Mesenchymal stem cell (in vitro differentiated cells and primary cell): Measurements from ENCODE around the gene SMIM38.
A peak's percentile ranks its signal among the peaks of the same experiment; 100 is the strongest.
"Not testable (repeated sequence)": the region's sequence is repeated elsewhere in the genome, so short reads cannot be mapped to it uniquely, and the experiment has no call there.

Source experiments
- DNase-seq: peaks from one replicate; pipeline ENCODE4 v3.0.0-alpha.2; 2013
- H2AFZ ChIP-seq: one replicate; pipeline ENCODE4 v1.6.1; 2013; ENCODE audit warnings: low read depth, mild to moderate bottlenecking, control low read depth, inconsistent platforms, low read length, moderate library complexity
- H2AK5ac ChIP-seq: 2 replicates; pipeline ENCODE4 v1.6.1; 2013; ENCODE audit warnings: low read length, moderate library complexity, mild to moderate bottlenecking, inconsistent platforms; ENCODE audit not compliant: severe bottlenecking
- H2BK120ac ChIP-seq: one replicate; pipeline ENCODE4 v1.6.1; 2013; ENCODE audit warnings: low read depth, mild to moderate bottlenecking, inconsistent platforms, low read length, moderate library complexity
- H2BK12ac ChIP-seq, 2 experiments: one replicate each; pipeline ENCODE4 v1.6.1; 2013; ENCODE audit warnings: inconsistent platforms in 2 of 2, low read length in 2 of 2, mild to moderate bottlenecking in 2 of 2, moderate library complexity in 2 of 2, control low read depth in 1 of 2
- H2BK15ac ChIP-seq: one replicate; pipeline ENCODE4 v1.6.1; 2013; ENCODE audit warnings: mild to moderate bottlenecking, low read depth, inconsistent platforms; ENCODE audit not compliant: poor library complexity, severe bottlenecking
- H2BK5ac ChIP-seq: 2 replicates; pipeline ENCODE4 v1.6.1; 2013; ENCODE audit warnings: low read depth, mild to moderate bottlenecking, low read length, control low read depth, inconsistent platforms; ENCODE audit not compliant: poor library complexity, severe bottlenecking
- H3K14ac ChIP-seq, 2 experiments: one replicate each; pipeline ENCODE4 v1.6.1; 2013; ENCODE audit warnings: inconsistent platforms in 2 of 2, low read length in 2 of 2, control low read depth in 1 of 2, mild to moderate bottlenecking in 1 of 2, moderate library complexity in 1 of 2
- H3K18ac ChIP-seq, 2 experiments: one replicate each; pipeline ENCODE4 v1.6.1; 2013; ENCODE audit warnings: inconsistent platforms in 2 of 2, low read length in 2 of 2, control low read depth in 1 of 2, low read depth in 1 of 2, mild to moderate bottlenecking in 1 of 2
- H3K23ac ChIP-seq, 2 experiments: one replicate each; pipeline ENCODE4 v1.6.1; 2013; ENCODE audit warnings: inconsistent platforms in 2 of 2, low read length in 2 of 2, mild to moderate bottlenecking in 2 of 2, moderate library complexity in 2 of 2, control low read depth in 1 of 2
- H3K27ac ChIP-seq: 2 replicates; pipeline ENCODE4 v1.5.1; 2013; ENCODE audit warnings: mild to moderate bottlenecking, moderate library complexity, low read length, control low read depth, inconsistent platforms; ENCODE audit not compliant: poor library complexity, severe bottlenecking
- H3K27me3 ChIP-seq, 2 experiments: 2 replicates each; pipeline versions ENCODE4 v1.6.1 to v1.7.0; 2013; ENCODE audit warnings: low read length in 2 of 2, mild to moderate bottlenecking in 2 of 2, moderate library complexity in 2 of 2, control low read depth in 1 of 2, inconsistent platforms in 1 of 2; ENCODE audit not compliant: control insufficient read depth in 1 of 2, insufficient read depth in 1 of 2
- H3K36me3 ChIP-seq, 2 experiments: 2 replicates each; pipeline versions ENCODE4 v1.6.1 to v1.7.0; 2013; ENCODE audit warnings: low read length in 2 of 2, control low read depth in 1 of 2, inconsistent platforms in 1 of 2, low read depth in 1 of 2, mild to moderate bottlenecking in 1 of 2; ENCODE audit not compliant: insufficient read depth in 2 of 2, control insufficient read depth in 1 of 2
- H3K4ac ChIP-seq, 2 experiments: one replicate each; pipeline ENCODE4 v1.6.1; 2013; ENCODE audit warnings: inconsistent platforms in 2 of 2, low read length in 2 of 2, mild to moderate bottlenecking in 2 of 2, moderate library complexity in 2 of 2, control low read depth in 1 of 2, low read depth in 1 of 2
- H3K4me1 ChIP-seq: 2 replicates; pipeline ENCODE4 v1.6.1; 2013; ENCODE audit warnings: low read depth, low read length, control low read depth; ENCODE audit not compliant: control insufficient read depth, insufficient read depth
- H3K4me2 ChIP-seq: 2 replicates; pipeline ENCODE4 v1.6.1; 2013; ENCODE audit warnings: low read length, mild to moderate bottlenecking, inconsistent platforms; ENCODE audit not compliant: poor library complexity, severe bottlenecking
- H3K4me3 ChIP-seq, 2 experiments: 2 replicates each; pipeline versions ENCODE4 v1.5.1 to v1.7.0; 2013; ENCODE audit warnings: low read length in 2 of 2, mild to moderate bottlenecking in 2 of 2, control low read depth in 1 of 2, low read depth in 1 of 2; ENCODE audit not compliant: insufficient read depth in 1 of 2
- H3K79me1 ChIP-seq: replicated peaks from 2 replicates; pipeline ENCODE4 v1.6.1; 2013; ENCODE audit warnings: mild to moderate bottlenecking, control low read depth, low read length, inconsistent platforms; ENCODE audit not compliant: poor library complexity, severe bottlenecking
- H3K9ac ChIP-seq: 2 replicates; pipeline ENCODE4 v1.7.0; 2013; ENCODE audit warnings: mild to moderate bottlenecking, low read length, moderate library complexity
- H3K9me3 ChIP-seq: 2 replicates; pipeline ENCODE4 v1.7.0; 2013; ENCODE audit warnings: mild to moderate bottlenecking, low read length; ENCODE audit not compliant: control insufficient read depth
- H4K8ac ChIP-seq: one replicate; pipeline ENCODE4 v1.6.1; 2013; ENCODE audit warnings: inconsistent platforms, mild to moderate bottlenecking, low read length, moderate library complexity
- H4K91ac ChIP-seq: one replicate; pipeline ENCODE4 v1.6.1; 2013; ENCODE audit warnings: mild to moderate bottlenecking, low read length, inconsistent platforms
- WGBS: methylation state at CpG from one replicate; pipeline ENCODE4 v1.1.7; 2013; ENCODE audit warnings: mixed read lengths; 5-methylcytosine and 5-hydroxymethylcytosine counted together

Gene SMIM38

GRCh38 chr11:69134182-69134581 lies 21.6 kb upstream of the SMIM38 start:
- not testable (repeated sequence) for H3K36me3 ChIP-seq, DNase-seq, H3K4ac ChIP-seq, H3K23ac ChIP-seq, H3K79me1 ChIP-seq, H3K27ac ChIP-seq, H3K4me2 ChIP-seq, H3K14ac ChIP-seq, H2AFZ ChIP-seq, H3K18ac ChIP-seq, H2BK5ac ChIP-seq, H2BK120ac ChIP-seq, H3K4me3 ChIP-seq, H2BK12ac ChIP-seq, H3K9ac ChIP-seq, H2BK15ac ChIP-seq, H4K91ac ChIP-seq, H4K8ac ChIP-seq, H2AK5ac ChIP-seq
- H3K9me3 ChIP-seq: peaks cover 21% of the 10 kb centered on the region
- 100% methylated on average over 1 of the region's 2 CpGs for WGBS
- H3K27me3 ChIP-seq: peaks cover 6 to 30% of the 10 kb centered on the region in 2 experiments
- H3K4me1 ChIP-seq: peaks cover 19% of the 10 kb centered on the region

- Histone ChIP-seq H2AFZ (no peak overlapping the region), H2BK120ac (no peak overlapping the region), H4K8ac (no peak overlapping the region), H3K79me1 (no peaks in the 10 kb centered on the region), H3K23ac (peak overlapping the region in 1 of 2 experiments; percentile 27), H3K4ac (no peak overlapping the region), H3K4me2 (no peak overlapping the region), H3K27me3 (peaks cover 6 to 33% of the 10 kb centered on the region in 2 experiments), H3K18ac (no peak overlapping the region), H2BK12ac (no peak overlapping the region), H3K9ac (no peak overlapping the region), H2AK5ac (no peak overlapping the region), H3K9me3 (peaks cover 22% of the 10 kb centered on the region), H3K4me1 (peaks cover 19% of the 10 kb centered on the region), H3K27ac (no peak overlapping the region), H4K91ac (no peak overlapping the region), H3K36me3 (no peaks in the 10 kb centered on the region), H2BK5ac (no peak overlapping the region), H2BK15ac (no peak overlapping the region), H3K4me3 (no peak overlapping the region), H3K14ac (no peak overlapping the region)
- no peak for DNase-seq
- WGBS: 95% methylated on average over 8 of the region's 8 CpGs
These were observed 20.8 kb upstream of the SMIM38 start for GRCh38 chr11:69134957-69135356.

DNA sequence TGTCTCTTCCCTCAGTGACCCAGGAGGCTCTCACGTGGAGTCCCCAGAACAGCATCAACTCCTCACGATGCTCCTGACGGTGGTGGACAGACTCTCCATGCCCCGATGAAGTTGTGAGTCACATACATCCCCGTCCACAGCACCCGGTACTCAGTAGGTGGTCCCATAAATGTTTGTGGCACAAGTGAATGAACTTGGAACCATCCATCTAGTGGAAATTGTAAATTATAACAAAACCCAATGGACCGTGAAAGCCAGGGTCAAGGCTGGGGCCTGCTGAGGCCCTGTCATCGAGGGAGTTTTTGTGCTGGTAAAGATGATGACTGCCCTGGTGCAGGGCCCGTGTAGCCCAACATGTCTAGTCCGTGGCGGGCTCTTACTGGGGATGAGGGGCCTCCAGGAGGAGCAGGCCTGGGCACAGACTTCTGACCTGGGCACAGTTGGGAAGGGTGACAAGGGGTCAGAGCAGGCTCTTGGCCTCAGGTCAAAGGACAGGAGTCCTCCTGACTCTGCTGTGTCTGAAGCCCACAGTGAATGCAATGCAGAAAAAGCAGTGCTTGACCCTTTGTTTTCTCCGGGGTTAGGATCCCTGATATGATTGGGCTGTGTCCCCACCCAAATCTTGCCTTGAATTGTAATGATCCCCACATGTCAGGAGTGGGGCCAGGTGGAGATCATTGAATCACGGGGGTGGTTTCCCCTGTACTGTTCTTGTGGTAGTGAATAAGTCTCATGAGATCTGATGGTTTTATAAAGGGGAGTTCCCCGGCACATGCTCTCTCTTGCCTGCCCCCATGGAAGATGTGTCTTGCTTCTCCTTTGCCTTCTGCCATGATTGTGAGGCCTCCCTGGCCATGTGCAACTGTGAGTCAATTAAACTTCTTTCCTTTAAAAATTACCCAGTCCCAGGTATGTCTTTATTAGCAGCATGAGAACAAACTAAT lies 20.0 kb upstream of the SMIM38 start:
- Histone ChIP-seq H4K8ac (no peak overlapping the region), H3K9ac (no peak overlapping the region)
- WGBS: 82% methylated on average over 14 of the region's 14 CpGs

GRCh38 chr11:69136471-69136870 lies 19.3 kb upstream of the SMIM38 start:
- Histone ChIP-seq H2AFZ (no peak overlapping the region), H2BK120ac (no peak overlapping the region), H3K23ac (no peak overlapping the region), H3K27ac (no peak overlapping the region), H3K14ac (no peak overlapping the region), H3K4me2 (no peak overlapping the region), H3K79me1 (no peaks in the 10 kb centered on the region), H2BK12ac (no peak overlapping the region), H3K27me3 (peaks cover 6 to 43% of the 10 kb centered on the region in 2 experiments), H4K8ac (no peak overlapping the region), H2BK15ac (no peak overlapping the region), H3K4me1 (peaks cover 11% of the 10 kb centered on the region), H3K9ac (no peak overlapping the region), H3K9me3 (peaks cover 22% of the 10 kb centered on the region), H3K36me3 (no peaks in the 10 kb centered on the region), H2AK5ac (no peak overlapping the region), H4K91ac (peak overlapping the region; percentile 43), H2BK5ac (no peak overlapping the region), H3K4me3 (no peak overlapping the region), H3K18ac (no peak overlapping the region), H3K4ac (no peak overlapping the region)
- WGBS: 96% methylated on average over 9 of the region's 9 CpGs
- DNase-seq: no peak

More for the DNA sequence above, 20.0 kb upstream of the SMIM38 start:
- Histone ChIP-seq H3K79me1 (no peaks in the 10 kb centered on the region), H4K91ac (no peak overlapping the region), H3K27me3 (peaks cover 6 to 38% of the 10 kb centered on the region in 2 experiments), H3K23ac (no peak overlapping the region), H3K9me3 (peaks cover 22% of the 10 kb centered on the region), H2BK120ac (no peak overlapping the region), H3K27ac (no peak overlapping the region), H2BK12ac (no peak overlapping the region), H3K14ac (no peak overlapping the region), H2BK5ac (no peak overlapping the region), H3K4me2 (no peak overlapping the region), H2BK15ac (no peak overlapping the region), H3K4ac (no peak overlapping the region), H3K18ac (no peak overlapping the region), H2AK5ac (no peak overlapping the region), H3K36me3 (no peaks in the 10 kb centered on the region), H3K4me3 (no peak overlapping the region), H2AFZ (no peak overlapping the region), H3K4me1 (peaks cover 15% of the 10 kb centered on the region)
- DNase-seq: no peak
